ENCODE data around the gene FKBP5. TPM values are rescaled to one million over a fixed set of nuclear protein-coding genes. Genes with fewer than 3 reads are reported as not detected.

FKBP5 gene
- total and polyA plus RNA-seq, 2 donors (not counting 1 experiment from before 2014, with no cell fraction given) = 10.9 to 16.3 TPM

DNA sequence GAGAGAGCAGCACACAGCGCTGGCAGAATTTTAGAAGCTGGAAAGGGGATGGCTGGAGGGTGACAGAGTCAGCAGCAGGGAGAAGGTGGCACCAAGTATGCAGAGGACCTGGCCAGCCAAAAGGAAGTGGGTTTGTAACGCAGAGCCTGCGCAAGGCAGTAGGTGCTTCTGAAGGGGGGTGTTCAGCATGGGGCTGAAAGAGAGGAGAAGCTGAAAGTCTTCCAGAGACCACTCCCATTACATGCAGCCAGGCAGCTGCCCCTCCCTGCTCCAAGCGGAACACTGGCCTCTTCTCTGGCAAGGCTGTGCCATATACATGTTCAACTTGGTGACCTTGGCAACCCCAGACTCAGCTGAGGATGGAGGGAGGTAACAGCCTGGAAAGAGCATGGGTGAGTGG, 133.9 kb downstream of the FKBP5 start:
- H3K4me1 ChIP-seq (ENCODE audit: control insufficient read depth, extremely low read depth, insufficient read depth, low read length) = no peaks in the 10 kb centered on the region
- H2AFZ ChIP-seq (ENCODE audit: low read length) = no peak overlapping the region
- TF ChIP-seq, protein P1, sequence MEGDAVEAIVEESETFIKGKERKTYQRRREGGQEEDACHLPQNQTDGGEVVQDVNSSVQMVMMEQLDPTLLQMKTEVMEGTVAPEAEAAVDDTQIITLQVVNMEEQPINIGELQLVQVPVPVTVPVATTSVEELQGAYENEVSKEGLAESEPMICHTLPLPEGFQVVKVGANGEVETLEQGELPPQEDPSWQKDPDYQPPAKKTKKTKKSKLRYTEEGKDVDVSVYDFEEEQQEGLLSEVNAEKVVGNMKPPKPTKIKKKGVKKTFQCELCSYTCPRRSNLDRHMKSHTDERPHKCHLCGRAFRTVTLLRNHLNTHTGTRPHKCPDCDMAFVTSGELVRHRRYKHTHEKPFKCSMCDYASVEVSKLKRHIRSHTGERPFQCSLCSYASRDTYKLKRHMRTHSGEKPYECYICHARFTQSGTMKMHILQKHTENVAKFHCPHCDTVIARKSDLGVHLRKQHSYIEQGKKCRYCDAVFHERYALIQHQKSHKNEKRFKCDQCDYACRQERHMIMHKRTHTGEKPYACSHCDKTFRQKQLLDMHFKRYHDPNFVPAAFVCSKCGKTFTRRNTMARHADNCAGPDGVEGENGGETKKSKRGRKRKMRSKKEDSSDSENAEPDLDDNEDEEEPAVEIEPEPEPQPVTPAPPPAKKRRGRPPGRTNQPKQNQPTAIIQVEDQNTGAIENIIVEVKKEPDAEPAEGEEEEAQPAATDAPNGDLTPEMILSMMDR (conservative IDR thresholded peaks at IDR 0.05 in 1 of 2, IDR thresholded peaks at IDR 0.05 in 1 of 2; ENCODE audit: low read depth in 1 of 2, low read length in 2 of 2) = no peak
- no peak for TF ChIP-seq EZH2 (IDR thresholded peaks at IDR 0.05; ENCODE audit: low read length, missing control alignments)
- no peaks in the 10 kb centered on the region for H4K20me1 ChIP-seq (ENCODE audit: control insufficient read depth, extremely low read depth, insufficient read depth, low read length)
- no peaks in the 10 kb centered on the region for H3K27me3 ChIP-seq (ENCODE audit: control insufficient read depth, insufficient read depth, low read length)
- no peaks in the 10 kb centered on the region for H3K36me3 ChIP-seq (ENCODE audit: control insufficient read depth, insufficient read depth, low read length)
- DNase-seq (ENCODE audit: low read depth in 2 of 2) = no peak
- H3K9ac ChIP-seq (ENCODE audit: insufficient read depth, low read length) = no peak overlapping the region
- H3K4me3 ChIP-seq (replicated peaks in 1 of 4; ENCODE audit: control extremely low read depth in 1 of 4, insufficient read depth in 1 of 4, low read depth in 3 of 4, low read length in 4 of 4) = no peak overlapping the region
- H3K9me3 ChIP-seq (ENCODE audit: control insufficient read depth, insufficient read depth, low read depth, low read length) = no peaks in the 10 kb centered on the region
- no peak overlapping the region for H3K4me2 ChIP-seq (ENCODE audit: extremely low read depth, insufficient read depth, low read length)
- no peaks in the 10 kb centered on the region for H3K79me2 ChIP-seq (ENCODE audit: control insufficient read depth, insufficient read depth, low read length)
- H3K27ac ChIP-seq (ENCODE audit: insufficient read depth, low read length) = no peak overlapping the region

DNA sequence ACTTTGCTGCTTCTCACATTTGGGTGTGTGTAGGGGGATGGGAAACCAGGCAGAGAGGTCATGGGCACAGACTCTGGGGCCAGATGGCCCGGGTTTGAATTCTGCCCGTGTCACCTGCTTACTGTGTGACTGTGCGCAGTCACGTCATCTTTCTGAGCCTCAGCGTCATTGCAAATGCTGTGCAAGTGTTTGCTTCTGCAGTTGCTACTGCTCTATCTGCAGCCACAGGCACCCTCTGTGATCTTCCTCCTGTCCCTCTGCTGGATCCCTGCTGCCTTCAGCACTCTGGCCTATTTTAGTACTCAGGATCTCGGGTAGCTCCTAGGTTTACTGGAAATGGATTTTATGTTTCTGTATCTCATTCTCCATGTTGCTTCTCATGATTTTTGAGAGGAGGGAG, 135.4 kb downstream of the FKBP5 start:
- H3K79me2 ChIP-seq (ENCODE audit: control insufficient read depth, insufficient read depth, low read length) = no peaks in the 10 kb centered on the region
- H3K4me1 ChIP-seq (ENCODE audit: control insufficient read depth, extremely low read depth, insufficient read depth, low read length) = no peaks in the 10 kb centered on the region
- no peak overlapping the region for H3K27ac ChIP-seq (ENCODE audit: insufficient read depth, low read length)
- H3K4me3 ChIP-seq (replicated peaks in 1 of 4; ENCODE audit: control extremely low read depth in 1 of 4, insufficient read depth in 1 of 4, low read depth in 3 of 4, low read length in 4 of 4) = no peak overlapping the region
- no peaks in the 10 kb centered on the region for H3K27me3 ChIP-seq (ENCODE audit: control insufficient read depth, insufficient read depth, low read length)
- DNase-seq (ENCODE audit: low read depth in 2 of 2) = no peak
- H2AFZ ChIP-seq (ENCODE audit: low read length) = no peak overlapping the region
- TF ChIP-seq, protein P1 (conservative IDR thresholded peaks at IDR 0.05 in 1 of 2, IDR thresholded peaks at IDR 0.05 in 1 of 2; ENCODE audit: low read depth in 1 of 2, low read length in 2 of 2) = no peak
- TF ChIP-seq EZH2 (IDR thresholded peaks at IDR 0.05; ENCODE audit: low read length, missing control alignments) = no peak
- H3K4me2 ChIP-seq (ENCODE audit: extremely low read depth, insufficient read depth, low read length) = no peak overlapping the region
- no peaks in the 10 kb centered on the region for H4K20me1 ChIP-seq (ENCODE audit: control insufficient read depth, extremely low read depth, insufficient read depth, low read length)
- H3K9ac ChIP-seq (ENCODE audit: insufficient read depth, low read length) = no peak overlapping the region
- no peaks in the 10 kb centered on the region for H3K36me3 ChIP-seq (ENCODE audit: control insufficient read depth, insufficient read depth, low read length)
- no peaks in the 10 kb centered on the region for H3K9me3 ChIP-seq (ENCODE audit: control insufficient read depth, insufficient read depth, low read depth, low read length)

DNA sequence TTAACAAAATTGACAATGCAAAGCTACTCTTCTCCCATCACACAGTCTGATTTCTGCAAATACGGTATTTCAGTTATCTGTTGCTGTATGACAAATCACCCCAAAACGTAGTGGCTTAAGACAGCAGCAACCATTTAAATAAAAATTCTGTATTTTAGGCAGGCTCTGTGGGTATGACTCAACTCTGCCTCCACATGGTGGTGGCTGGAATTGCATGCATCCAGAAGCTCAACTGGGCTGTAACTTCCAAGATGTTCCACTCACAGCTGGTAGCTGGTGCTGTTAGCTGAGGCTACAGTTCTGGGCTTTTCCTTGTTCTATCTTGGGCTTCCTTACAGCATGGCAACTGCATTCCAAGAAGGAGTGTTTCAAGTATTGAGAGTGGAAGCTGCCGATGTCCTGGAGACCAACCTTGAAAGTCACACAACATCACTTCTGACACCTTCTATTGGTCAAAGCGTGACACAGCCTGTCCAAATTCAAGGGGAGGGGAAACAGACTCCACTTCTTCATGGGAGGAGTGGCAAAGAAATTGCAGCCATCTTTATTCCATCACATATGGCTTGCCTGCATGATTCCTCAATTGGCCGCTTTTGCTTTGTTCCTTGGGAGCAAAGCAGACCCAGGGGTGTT, 136.3 kb downstream of the FKBP5 start:
- H3K4me1 ChIP-seq (ENCODE audit: control insufficient read depth, extremely low read depth, insufficient read depth, low read length) = no peaks in the 10 kb centered on the region
- no peak overlapping the region for H2AFZ ChIP-seq (ENCODE audit: low read length)
- H3K4me3 ChIP-seq (replicated peaks in 1 of 4; ENCODE audit: control extremely low read depth in 1 of 4, insufficient read depth in 1 of 4, low read depth in 3 of 4, low read length in 4 of 4) = no peak overlapping the region
- H4K20me1 ChIP-seq (ENCODE audit: control insufficient read depth, extremely low read depth, insufficient read depth, low read length) = no peaks in the 10 kb centered on the region
- no peaks in the 10 kb centered on the region for H3K9me3 ChIP-seq (ENCODE audit: control insufficient read depth, insufficient read depth, low read depth, low read length)
- peak in 1 of 2 donors; percentile 57 for DNase-seq (ENCODE audit: low read depth in 2 of 2)
- no peaks in the 10 kb centered on the region for H3K79me2 ChIP-seq (ENCODE audit: control insufficient read depth, insufficient read depth, low read length)
- no peaks in the 10 kb centered on the region for H3K36me3 ChIP-seq (ENCODE audit: control insufficient read depth, insufficient read depth, low read length)
- H3K27me3 ChIP-seq (ENCODE audit: control insufficient read depth, insufficient read depth, low read length) = no peaks in the 10 kb centered on the region
- H3K27ac ChIP-seq (ENCODE audit: insufficient read depth, low read length) = no peak overlapping the region
- H3K9ac ChIP-seq (ENCODE audit: insufficient read depth, low read length) = no peak overlapping the region
- TF ChIP-seq EZH2 (IDR thresholded peaks at IDR 0.05; ENCODE audit: low read length, missing control alignments) = no peak
- TF ChIP-seq, protein P1 (conservative IDR thresholded peaks at IDR 0.05 in 1 of 2, IDR thresholded peaks at IDR 0.05 in 1 of 2; ENCODE audit: low read depth in 1 of 2, low read length in 2 of 2) = peak; percentile 70 to 97
- no peak overlapping the region for H3K4me2 ChIP-seq (ENCODE audit: extremely low read depth, insufficient read depth, low read length)

Data from fibroblast of lung (primary cell).